GM04504 (cell line): ENCODE measurements around the gene EMC9.
A peak's percentile ranks its signal among the peaks of the same experiment; 100 is the strongest.

ENCODE experiments used
- DNase-seq: peaks from one replicate; pipeline ENCODE4 v3.0.0-alpha.2; 2012; ENCODE audit warnings: low read depth

Gene EMC9

GRCh38 chr14:24141097-24141880, at the start of gene EMC9:
Gene EMC9, minus strand, starts transcription at chr14:24141591. Its CDS starts 287 bp downstream, at chr14:24141304.
- peak; percentile 97 for DNase-seq

- no peak for DNase-seq
Measured at GRCh38 chr14:24190416-24190815, 49.0 kb upstream of the EMC9 start.

GRCh38 chr14:24189460-24189859, 48.1 kb upstream of the EMC9 start:
- no peak for DNase-seq

- DNase-seq: no peak
Measured at GRCh38 chr14:24189059-24189375, 47.6 kb upstream of the EMC9 start.

- DNase-seq: peak; percentile 94
Measured at GRCh38 chr14:24188251-24189058, 47.1 kb upstream of the EMC9 start, which contains the start of gene IPO4. Gene IPO4, minus strand, starts transcription at chr14:24188816. Its CDS starts 29 bp downstream, at chr14:24188787.

GRCh38 chr14:24187539-24187915, 46.1 kb upstream of the EMC9 start:
- DNase-seq: no peak

GRCh38 chr14:24186831-24187538, 45.6 kb upstream of the EMC9 start:
- no peak for DNase-seq

- DNase-seq: no peak
Measured at GRCh38 chr14:24185741-24186140, 44.4 kb upstream of the EMC9 start.

GRCh38 chr14:24185026-24185425, 43.6 kb upstream of the EMC9 start:
- no peak for DNase-seq

GRCh38 chr14:24184104-24184970, 42.9 kb upstream of the EMC9 start:
- DNase-seq: no peak

GRCh38 chr14:24183014-24183481, 41.7 kb upstream of the EMC9 start:
- DNase-seq: no peak

GRCh38 chr14:24182110-24182882, 40.9 kb upstream of the EMC9 start:
- DNase-seq: no peak

GRCh38 chr14:24181371-24182077, 40.1 kb upstream of the EMC9 start:
- DNase-seq: no peak

GRCh38 chr14:24179961-24180796, 38.8 kb upstream of the EMC9 start:
- peak; percentile 77 for DNase-seq

GRCh38 chr14:24179294-24179960, 38.0 kb upstream of the EMC9 start:
- no peak for DNase-seq

- DNase-seq: no peak
Measured at GRCh38 chr14:24178399-24179178, 37.2 kb upstream of the EMC9 start.

GRCh38 chr14:24177891-24178290, 36.5 kb upstream of the EMC9 start:
- no peak for DNase-seq
